K562 (cell line): ENCODE measurements around the gene DTYMK. TPM values are rescaled to one million over a fixed set of nuclear protein-coding genes. Genes with fewer than 3 reads are reported as not detected.

ENCODE experiments used
- ATF7 ChIP-seq: fragments of 450-650 bp; IDR thresholded peaks from 2 replicates; pipeline ENCODE4 v1.7.1; 2014; ENCODE audit warnings: mild to moderate bottlenecking, moderate library complexity
- CREB1 ChIP-seq, 2 experiments: sonication (generic) in 1 of 2; formaldehyde crosslinking in 1 of 2; IDR thresholded peaks; 2 replicates each; pipeline versions ENCODE4 v1.6.1 to v1.8.0; 2012 to 2022; ENCODE audit warnings: inconsistent platforms in 1 of 2, mild to moderate bottlenecking in 1 of 2, missing genetic modification reagents in 1 of 2, moderate library complexity in 1 of 2
- ETS2 ChIP-seq: IDR thresholded peaks from 2 replicates; pipeline ENCODE4 v1.6.1; 2016; ENCODE audit warnings: borderline replicate concordance, missing genetic modification characterization, mild to moderate bottlenecking, moderate library complexity, missing compliant biosample characterization; ENCODE audit not compliant: poor library complexity, severe bottlenecking
- GATAD2B ChIP-seq: fragments of 450-650 bp; IDR thresholded peaks from 2 replicates; pipeline ENCODE4 v1.6.1; 2017; ENCODE audit warnings: mild to moderate bottlenecking, borderline replicate concordance
- HMGN3 ChIP-seq: IDR thresholded peaks from 2 replicates; pipeline ENCODE4 v1.6.1; 2011; ENCODE audit warnings: borderline replicate concordance, low read depth, mild to moderate bottlenecking, mixed read lengths, low read length; ENCODE audit not compliant: insufficient read length; ENCODE audit errors: extremely low read depth
- IFI16 ChIP-seq: fragments of 250-450 bp; sonication (Bioruptor Pico); IDR thresholded peaks from 2 replicates; pipeline ENCODE4 v2.1.2; 2022; ENCODE audit warnings: mild to moderate bottlenecking, inconsistent platforms
- STAT5A ChIP-seq: IDR thresholded peaks from 2 replicates; pipeline ENCODE4 v1.6.1; 2012; ENCODE audit warnings: low read length, inconsistent platforms, borderline replicate concordance
- TCFL5 ChIP-seq: fragments of 250-450 bp; sonication (Bioruptor Pico); conservative IDR thresholded peaks from 2 replicates; pipeline ENCODE4 v1.6.1; 2021; ENCODE audit warnings: mild to moderate bottlenecking, moderate library complexity, matching md5 sums
- ZNF253 ChIP-seq: fragments of 250-450 bp; sonication (Bioruptor Pico); conservative IDR thresholded peaks from 2 replicates; pipeline ENCODE4 v1.6.1; 2021; ENCODE audit warnings: mild to moderate bottlenecking
- polyA plus RNA-seq, 8 experiments: library from polyadenylated mRNA; depleted of rRNA in 4 of 8; stranded (reverse) in 5 of 8; unstranded in 3 of 8; fragments of >200 nt; fragmentation: Nextera tagmentation in 2 of 8; fragmentation: Illumina TruSeq in 1 of 8; extraction: Ambion mirVana in 2 of 8; extraction: Trizol in 1 of 8; gene quantifications; 2 replicates each; pipeline versions ENCODE4 v1.2.1 to v1.2.3, GENCODE V29; 2011 to 2014; ENCODE audit warnings: inconsistent platforms in 1 of 8, missing spikeins in 1 of 8
- total RNA-seq, 7 experiments: library from RNA; depleted of rRNA in 6 of 7; stranded (reverse); fragments of >200 nt in 6 of 7; fragmentation: Illumina TruSeq in 2 of 7; extraction: Trizol in 2 of 7; gene quantifications; 2 replicates each; pipeline versions ENCODE4 v1.2.1 to v1.2.3, GENCODE V29; 2011 to 2021; ENCODE audit warnings: low replicate concordance in 1 of 7
- TF ChIP-seq, protein P1 (sequence below): fragments of 450-650 bp; IDR thresholded peaks from 2 replicates; pipeline ENCODE4 v1.6.1; 2017; ENCODE audit warnings: antibody characterized with exemption, mild to moderate bottlenecking
- TF ChIP-seq, protein P2 (sequence below): fragments of 250-450 bp; sonication (Bioruptor Pico); IDR thresholded peaks from 2 replicates; pipeline ENCODE4 v1.5.0; 2021; ENCODE audit warnings: mild to moderate bottlenecking, borderline replicate concordance
- TF ChIP-seq, protein P3 (sequence below): fragments of 450-650 bp; IDR thresholded peaks from 2 replicates; pipeline ENCODE4 v1.6.1; 2018; ENCODE audit warnings: mild to moderate bottlenecking, low read depth; ENCODE audit not compliant: partially characterized antibody
- TF ChIP-seq, protein P4 (sequence below), 2 experiments: fragments of 450-650 bp; conservative IDR thresholded peaks; 2 replicates each; pipeline ENCODE4 v1.6.1; 2017; ENCODE audit warnings: mild to moderate bottlenecking in 2 of 2, moderate library complexity in 2 of 2
- TF ChIP-seq, protein P5 (sequence below), 2 experiments: fragments of 450-650 bp; IDR thresholded peaks; 2 replicates each; pipeline ENCODE4 v1.6.1; 2016

Gene DTYMK
- total and polyA plus RNA-seq, 9 of the 15 experiments (the other 6 are each of a cell fraction or from before 2014, with no cell fraction given): 8.2 to 85.0 (median 47.9) TPM

DNA sequence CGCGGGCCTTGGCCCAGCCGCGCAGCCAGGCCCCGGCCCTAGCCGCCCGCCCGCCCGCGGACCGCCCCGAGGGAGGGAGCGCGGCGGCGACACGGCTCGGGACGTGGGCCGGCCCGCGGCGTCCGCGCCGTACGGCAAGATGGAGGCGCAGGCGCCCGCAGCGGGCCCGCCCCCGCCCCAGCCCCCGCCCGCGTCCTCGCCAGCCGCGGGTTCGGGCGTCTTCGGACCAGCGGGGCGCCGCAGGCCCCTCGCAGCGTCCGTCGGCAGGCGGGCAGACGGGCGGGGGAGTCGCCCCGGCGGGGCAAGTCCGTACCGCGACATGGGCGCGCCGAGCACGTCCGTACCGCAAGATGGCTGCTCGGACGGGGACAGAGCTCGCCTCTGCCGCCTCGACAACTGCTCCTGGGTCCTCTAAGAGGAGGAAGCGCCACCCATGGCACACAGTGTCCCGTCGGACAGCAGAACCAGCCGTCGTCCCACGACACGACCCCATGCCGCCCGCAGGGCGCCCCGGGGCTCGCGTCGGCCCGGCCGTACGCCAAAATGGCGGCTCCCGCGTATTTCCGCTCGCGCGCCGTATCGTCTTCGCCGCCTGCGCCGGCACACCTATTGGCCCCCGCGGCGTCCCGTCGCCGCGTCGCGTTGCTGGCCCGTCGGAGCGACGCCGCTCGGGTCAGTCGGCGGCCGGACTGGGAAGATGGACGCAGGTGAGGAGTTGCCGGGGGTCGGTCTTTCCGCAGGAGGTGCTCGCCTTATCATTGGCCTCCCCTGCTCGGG, 49.4 kb downstream of the DTYMK start, which contains the start of the genes ATG4B and THAP4 (continued):
- TF ChIP-seq, protein P1, sequence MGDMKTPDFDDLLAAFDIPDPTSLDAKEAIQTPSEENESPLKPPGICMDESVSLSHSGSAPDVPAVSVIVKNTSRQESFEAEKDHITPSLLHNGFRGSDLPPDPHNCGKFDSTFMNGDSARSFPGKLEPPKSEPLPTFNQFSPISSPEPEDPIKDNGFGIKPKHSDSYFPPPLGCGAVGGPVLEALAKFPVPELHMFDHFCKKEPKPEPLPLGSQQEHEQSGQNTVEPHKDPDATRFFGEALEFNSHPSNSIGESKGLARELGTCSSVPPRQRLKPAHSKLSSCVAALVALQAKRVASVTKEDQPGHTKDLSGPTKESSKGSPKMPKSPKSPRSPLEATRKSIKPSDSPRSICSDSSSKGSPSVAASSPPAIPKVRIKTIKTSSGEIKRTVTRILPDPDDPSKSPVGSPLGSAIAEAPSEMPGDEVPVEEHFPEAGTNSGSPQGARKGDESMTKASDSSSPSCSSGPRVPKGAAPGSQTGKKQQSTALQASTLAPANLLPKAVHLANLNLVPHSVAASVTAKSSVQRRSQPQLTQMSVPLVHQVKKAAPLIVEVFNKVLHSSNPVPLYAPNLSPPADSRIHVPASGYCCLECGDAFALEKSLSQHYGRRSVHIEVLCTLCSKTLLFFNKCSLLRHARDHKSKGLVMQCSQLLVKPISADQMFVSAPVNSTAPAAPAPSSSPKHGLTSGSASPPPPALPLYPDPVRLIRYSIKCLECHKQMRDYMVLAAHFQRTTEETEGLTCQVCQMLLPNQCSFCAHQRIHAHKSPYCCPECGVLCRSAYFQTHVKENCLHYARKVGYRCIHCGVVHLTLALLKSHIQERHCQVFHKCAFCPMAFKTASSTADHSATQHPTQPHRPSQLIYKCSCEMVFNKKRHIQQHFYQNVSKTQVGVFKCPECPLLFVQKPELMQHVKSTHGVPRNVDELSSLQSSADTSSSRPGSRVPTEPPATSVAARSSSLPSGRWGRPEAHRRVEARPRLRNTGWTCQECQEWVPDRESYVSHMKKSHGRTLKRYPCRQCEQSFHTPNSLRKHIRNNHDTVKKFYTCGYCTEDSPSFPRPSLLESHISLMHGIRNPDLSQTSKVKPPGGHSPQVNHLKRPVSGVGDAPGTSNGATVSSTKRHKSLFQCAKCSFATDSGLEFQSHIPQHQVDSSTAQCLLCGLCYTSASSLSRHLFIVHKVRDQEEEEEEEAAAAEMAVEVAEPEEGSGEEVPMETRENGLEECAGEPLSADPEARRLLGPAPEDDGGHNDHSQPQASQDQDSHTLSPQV: no peak
- TF ChIP-seq ETS2 (tag): no peak
- TF ChIP-seq ATF7: peak; percentile 49; the same call in 1 of the 2 replicates
- TF ChIP-seq HMGN3: no peak
- TF ChIP-seq, protein P2, sequence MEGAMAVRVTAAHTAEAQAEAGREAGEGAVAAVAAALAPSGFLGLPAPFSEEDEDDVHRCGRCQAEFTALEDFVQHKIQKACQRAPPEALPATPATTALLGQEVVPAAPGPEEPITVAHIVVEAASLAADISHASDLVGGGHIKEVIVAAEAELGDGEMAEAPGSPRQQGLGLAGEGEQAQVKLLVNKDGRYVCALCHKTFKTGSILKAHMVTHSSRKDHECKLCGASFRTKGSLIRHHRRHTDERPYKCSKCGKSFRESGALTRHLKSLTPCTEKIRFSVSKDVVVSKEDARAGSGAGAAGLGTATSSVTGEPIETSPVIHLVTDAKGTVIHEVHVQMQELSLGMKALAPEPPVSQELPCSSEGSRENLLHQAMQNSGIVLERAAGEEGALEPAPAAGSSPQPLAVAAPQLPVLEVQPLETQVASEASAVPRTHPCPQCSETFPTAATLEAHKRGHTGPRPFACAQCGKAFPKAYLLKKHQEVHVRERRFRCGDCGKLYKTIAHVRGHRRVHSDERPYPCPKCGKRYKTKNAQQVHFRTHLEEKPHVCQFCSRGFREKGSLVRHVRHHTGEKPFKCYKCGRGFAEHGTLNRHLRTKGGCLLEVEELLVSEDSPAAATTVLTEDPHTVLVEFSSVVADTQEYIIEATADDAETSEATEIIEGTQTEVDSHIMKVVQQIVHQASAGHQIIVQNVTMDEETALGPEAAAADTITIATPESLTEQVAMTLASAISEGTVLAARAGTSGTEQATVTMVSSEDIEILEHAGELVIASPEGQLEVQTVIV (CRISPR knock-in tag): peak; percentile 85
- TF ChIP-seq, protein P3, sequence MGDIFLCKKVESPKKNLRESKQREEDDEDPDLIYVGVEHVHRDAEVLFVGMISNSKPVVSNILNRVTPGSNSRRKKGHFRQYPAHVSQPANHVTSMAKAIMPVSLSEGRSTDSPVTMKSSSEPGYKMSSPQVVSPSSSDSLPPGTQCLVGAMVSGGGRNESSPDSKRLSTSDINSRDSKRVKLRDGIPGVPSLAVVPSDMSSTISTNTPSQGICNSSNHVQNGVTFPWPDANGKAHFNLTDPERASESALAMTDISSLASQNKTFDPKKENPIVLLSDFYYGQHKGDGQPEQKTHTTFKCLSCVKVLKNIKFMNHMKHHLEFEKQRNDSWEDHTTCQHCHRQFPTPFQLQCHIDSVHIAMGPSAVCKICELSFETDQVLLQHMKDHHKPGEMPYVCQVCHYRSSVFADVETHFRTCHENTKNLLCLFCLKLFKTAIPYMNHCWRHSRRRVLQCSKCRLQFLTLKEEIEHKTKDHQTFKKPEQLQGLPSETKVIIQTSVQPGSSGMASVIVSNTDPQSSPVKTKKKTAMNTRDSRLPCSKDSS: no peak
- TF ChIP-seq, protein P4, sequence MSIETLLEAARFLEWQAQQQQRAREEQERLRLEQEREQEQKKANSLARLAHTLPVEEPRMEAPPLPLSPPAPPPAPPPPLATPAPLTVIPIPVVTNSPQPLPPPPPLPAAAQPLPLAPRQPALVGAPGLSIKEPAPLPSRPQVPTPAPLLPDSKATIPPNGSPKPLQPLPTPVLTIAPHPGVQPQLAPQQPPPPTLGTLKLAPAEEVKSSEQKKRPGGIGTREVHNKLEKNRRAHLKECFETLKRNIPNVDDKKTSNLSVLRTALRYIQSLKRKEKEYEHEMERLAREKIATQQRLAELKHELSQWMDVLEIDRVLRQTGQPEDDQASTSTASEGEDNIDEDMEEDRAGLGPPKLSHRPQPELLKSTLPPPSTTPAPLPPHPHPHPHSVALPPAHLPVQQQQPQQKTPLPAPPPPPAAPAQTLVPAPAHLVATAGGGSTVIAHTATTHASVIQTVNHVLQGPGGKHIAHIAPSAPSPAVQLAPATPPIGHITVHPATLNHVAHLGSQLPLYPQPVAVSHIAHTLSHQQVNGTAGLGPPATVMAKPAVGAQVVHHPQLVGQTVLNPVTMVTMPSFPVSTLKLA (conservative IDR thresholded peaks at IDR 0.05): peak in 1 of 2 experiments; percentile 77; a peak in 3 of 4 replicates
- no peak for TF ChIP-seq TCFL5 (CRISPR knock-in tag)
- no peak for TF ChIP-seq IFI16
- TF ChIP-seq STAT5A: no peak
- no peak for TF ChIP-seq GATAD2B
- TF ChIP-seq, protein P5, sequence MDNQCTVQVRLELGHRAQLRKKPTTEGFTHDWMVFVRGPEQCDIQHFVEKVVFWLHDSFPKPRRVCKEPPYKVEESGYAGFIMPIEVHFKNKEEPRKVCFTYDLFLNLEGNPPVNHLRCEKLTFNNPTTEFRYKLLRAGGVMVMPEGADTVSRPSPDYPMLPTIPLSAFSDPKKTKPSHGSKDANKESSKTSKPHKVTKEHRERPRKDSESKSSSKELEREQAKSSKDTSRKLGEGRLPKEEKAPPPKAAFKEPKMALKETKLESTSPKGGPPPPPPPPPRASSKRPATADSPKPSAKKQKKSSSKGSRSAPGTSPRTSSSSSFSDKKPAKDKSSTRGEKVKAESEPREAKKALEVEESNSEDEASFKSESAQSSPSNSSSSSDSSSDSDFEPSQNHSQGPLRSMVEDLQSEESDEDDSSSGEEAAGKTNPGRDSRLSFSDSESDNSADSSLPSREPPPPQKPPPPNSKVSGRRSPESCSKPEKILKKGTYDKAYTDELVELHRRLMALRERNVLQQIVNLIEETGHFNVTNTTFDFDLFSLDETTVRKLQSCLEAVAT (IDR thresholded peaks at IDR 0.05): peak in 1 of 2 experiments; percentile 28; a peak in 1 of 4 replicates
- TF ChIP-seq ZNF253 (CRISPR knock-in tag): no peak
- peak; percentile 98 for TF ChIP-seq CREB1 (IDR thresholded peaks at IDR 0.05)
- peak; percentile 98 for TF ChIP-seq CREB1 (CRISPR knock-in tag; IDR thresholded peaks at IDR 0.05)
